HTERT RPE-1 (cell line): Measurements from ENCODE around the gene USP6NL.
"Not testable (repeated sequence)": the region's sequence is repeated elsewhere in the genome, so short reads cannot be mapped to it uniquely, and the experiment has no call there.

Experiments
- in situ Hi-C: fragments of 300-500 bp; cut with MboI; formaldehyde crosslinking; loops from 4 replicates; pipeline ENCODE4 v1.14.3; 2020; ENCODE audit warnings: low sequenced_read_pairs

USP6NL gene

DNA sequence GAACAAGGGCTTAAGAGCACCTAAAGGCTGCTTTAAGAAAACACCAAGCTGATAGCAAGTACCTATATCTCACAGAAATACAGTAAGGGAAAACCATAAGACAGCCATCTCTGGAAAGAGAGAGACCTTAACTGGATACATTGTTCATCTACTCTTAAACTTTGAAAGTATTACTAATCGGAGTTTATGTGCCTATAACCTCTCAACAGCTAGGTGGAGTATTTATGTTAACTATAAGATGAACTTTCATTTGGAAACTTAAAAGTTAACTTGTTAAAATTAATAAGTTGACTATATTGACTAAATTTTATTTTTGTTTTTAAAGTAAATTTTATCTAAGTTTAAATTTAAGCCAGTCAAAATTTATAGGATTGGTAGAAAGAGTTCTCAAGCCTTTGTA is 90.6 kb downstream of the USP6NL start:
- in situ Hi-C loops, result no loop called here

GRCh38 chr10:11517150-11517549 is 94.3 kb downstream of the USP6NL start:
- in situ Hi-C loops, result no loop called here

GRCh38 chr10:11516431-11516746 is 95.1 kb downstream of the USP6NL start:
- in situ Hi-C loops, result no loop called here

DNA sequence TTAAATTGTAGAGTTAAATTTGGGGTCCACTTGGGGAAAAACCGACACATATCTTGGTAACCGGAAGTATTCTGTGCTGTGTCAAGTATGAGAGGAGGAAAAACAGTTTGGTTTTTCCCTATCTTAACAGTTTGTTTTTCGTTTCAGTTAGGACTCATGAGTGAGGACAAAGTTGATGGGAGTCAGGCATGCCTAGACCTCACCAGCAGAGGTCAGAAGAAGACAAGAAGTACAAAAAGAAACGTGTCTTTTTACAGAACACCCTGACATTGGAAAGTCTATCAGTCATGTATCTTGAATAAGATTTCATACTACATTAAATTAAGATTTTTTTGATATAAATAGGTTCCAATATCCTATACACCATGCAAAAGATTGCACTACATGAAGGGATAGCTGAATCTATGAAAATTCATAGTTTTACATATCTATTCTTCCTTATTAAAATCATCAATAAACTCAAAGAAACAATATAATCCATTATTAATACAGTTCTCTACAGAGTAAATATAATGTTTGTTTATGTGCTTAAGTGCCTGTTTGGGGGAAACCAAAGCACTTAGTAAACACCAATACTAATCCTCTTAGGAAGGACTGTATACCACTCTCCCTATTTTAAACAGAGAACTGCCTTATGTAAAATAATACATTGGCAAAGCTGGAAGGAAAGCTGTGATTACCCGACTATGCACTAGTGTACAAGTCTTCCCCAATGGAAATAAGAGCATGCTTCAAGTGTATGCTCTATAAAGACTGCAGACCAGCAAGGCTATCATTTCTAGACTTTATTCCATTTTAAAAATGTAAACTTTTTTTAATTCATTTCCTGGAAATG is 95.6 kb downstream of the USP6NL start:
- in situ Hi-C loops, result no loop called here

DNA sequence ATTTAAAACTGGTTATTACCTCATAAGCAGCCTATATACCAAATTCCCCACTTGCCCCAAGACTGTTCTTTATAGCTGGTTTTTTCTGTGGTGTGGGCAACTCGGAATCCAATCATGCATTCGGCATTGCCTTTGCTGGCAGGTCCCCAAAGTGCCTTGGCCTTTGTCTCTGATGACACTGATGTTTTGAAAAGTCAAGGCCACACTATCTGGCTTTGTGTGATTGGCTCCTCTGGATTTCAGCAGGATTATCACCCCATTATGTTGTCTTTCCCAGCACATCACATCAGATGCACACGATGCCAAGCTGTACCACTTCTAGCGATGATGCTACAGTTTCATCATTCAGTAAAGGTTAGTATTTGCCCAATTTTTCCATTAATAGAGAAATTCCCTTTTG is 97.7 kb downstream of the USP6NL start:
- in situ Hi-C loops, result no loop called here

DNA sequence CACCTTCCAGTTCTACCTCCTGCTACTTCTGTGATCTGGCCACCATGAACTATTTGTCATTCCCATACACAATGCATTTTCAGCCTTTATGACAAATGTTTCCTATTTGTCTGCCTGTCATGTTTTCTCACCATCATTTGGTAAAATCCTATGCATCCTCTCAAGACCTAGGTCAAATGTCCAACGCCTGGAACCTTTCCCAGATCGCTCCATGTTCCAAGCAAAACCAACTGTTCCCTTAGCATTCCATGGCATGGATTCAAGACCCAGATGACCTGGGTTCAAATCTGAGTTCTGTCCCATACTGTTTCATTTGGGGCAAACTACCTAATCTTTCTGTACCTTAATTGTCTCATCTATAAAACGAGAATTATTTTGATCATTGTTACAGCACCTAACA is 98.9 kb downstream of the USP6NL start:
- in situ Hi-C loops, result no loop called here

DNA sequence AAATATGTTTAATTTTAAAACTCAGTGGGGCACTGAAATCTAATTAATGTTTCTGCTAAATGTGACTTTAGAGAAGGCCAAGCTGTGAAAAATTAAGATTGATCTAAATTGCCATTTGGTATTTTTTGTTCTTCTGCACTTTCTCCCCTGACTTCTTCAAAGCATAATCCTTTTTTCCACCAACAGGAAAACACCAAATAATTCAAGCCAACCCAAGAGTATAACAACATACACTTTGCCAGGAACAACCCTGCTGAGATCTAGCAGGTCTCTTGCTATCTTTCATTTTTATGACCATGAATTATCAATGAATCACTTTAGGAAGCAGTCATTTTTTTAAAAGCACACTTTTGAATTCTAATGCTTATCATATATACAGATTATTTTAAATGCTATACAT is 100.1 kb downstream of the USP6NL start:
- in situ Hi-C loops, result no loop called here

- in situ Hi-C loops, result no loop called here
Measured at GRCh38 chr10:11510736-11511135, 100.7 kb downstream of the USP6NL start.

DNA sequence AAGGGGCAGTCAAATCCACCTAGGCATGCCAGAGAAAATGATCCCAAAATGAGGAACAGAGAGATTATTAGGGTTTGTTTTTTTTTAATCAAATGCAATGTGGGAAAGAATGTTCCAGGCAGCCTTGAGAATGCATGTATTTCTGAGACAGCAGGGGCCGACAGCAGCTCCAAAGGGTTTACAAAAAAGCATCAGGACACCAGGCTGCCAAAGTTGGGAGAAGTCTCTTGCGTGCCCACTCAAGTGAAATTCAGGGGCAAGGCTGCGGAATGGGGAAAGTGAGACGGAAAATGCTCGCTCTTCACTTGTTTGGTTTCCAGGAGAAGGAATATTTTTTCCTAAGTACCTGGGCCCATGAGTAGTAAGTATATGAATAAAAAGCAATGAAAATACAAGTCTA is 101.2 kb downstream of the USP6NL start:
- in situ Hi-C loops, result no loop called here

GRCh38 chr10:11509036-11509435 is 102.4 kb downstream of the USP6NL start:
- in situ Hi-C loops, result no loop called here

DNA sequence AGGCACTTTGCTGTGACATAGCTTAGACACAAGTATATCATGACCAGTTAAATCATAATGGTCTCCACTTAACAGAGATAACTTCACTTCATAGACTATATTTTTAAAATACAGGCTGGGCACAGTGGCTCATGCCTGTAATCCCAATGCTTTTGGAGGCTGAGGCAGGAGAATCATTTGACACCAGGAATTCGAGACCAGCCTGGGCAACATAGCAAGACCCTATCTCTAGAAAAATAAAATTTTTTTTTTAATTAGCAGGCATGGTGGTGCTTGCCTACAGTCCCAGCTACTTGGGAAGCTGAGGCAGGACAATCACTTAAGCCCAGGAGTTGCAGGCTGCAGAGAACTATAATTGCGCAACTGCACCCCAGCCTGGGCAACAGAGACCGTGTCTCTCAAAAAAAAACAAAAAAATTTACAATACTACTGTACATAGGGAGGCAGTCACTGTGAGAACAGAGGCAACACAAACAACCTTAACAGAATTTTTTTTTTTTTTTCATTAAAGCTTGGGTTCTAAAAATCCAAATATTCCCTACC is 105.1 kb downstream of the USP6NL start:
- in situ Hi-C loops, result no loop called here

GRCh38 chr10:11505639-11506038 is 105.8 kb downstream of the USP6NL start:
- in situ Hi-C loops, result no loop called here

- in situ Hi-C loops, result no loop called here
Measured at GRCh38 chr10:11504566-11505285, 106.7 kb downstream of the USP6NL start.

DNA sequence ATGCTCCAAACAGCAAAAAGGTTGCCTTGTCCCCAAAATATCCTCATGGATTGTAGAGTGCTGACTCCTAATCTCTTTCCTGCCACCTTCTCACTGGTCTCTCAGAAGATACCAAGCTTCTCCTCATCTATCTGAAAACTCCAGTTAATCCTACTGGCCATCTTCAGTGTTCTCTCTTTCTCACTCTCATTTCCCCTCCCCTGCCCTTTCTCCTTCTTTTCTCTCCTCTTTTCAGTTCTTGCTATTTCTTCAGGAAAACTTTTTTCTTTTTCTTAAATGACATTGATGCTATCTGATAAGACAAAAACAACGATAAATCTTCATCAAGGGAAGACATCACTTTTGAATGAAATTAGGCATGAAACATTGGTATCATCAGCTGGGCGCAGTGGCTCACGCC is 109.8 kb downstream of the USP6NL start:
- in situ Hi-C loops, result no loop called here

DNA sequence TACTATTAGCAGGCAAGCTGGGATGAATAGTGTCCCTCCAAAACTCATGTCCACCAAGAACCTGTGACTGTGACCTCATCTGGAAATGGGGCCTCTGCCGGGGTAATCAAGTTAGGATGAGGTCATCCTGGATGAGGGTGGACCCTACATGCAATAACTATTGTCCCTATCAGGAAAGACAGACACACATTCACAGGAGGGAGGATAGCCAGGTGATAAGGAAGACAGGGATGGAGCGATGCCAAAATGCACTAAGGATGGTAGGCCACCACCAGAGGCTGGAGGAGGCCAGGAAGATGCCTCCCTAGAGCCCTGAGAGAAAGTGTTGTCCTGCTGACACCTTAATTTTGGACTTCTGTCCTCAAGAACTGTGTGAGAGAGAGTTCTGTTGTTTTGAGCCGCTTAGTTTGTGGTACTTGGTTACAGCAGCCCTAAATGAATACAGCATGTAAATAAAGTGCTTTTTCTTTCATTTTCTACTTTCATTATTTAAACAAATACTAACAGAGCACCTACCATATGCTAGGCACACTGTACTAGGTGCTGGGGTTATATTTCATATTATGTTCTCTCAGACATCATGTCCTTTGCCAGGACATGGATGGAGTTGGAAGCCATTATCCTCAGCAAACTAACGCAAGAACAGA is 111.9 kb downstream of the USP6NL start:
- in situ Hi-C loops, result no loop called here

- in situ Hi-C loops, result no loop called here
Measured at GRCh38 chr10:11498399-11498798, 113.1 kb downstream of the USP6NL start.

DNA sequence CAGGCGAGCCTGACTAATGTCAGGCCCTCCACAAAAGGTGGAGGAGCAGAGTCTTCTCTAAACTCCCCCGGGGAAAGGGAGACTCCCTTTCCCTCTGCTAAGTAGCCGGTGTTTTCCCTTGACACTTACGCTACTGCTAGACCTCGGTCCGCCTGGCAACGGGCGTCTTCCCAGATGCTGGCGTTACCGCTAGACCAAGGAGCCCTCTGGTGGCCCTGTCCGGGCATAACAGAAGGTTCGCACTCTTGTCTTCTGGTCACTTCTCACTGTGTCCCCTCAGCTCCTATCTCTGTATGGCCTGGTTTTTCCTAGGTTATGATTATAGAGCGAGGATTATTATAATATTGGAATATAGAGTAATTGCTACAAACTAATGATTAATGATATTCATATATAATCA is 116.5 kb downstream of the USP6NL start:
- in situ Hi-C loops, result not testable (repeated sequence)

GRCh38 chr10:11493646-11494045 is 117.8 kb downstream of the USP6NL start:
- in situ Hi-C loops, result no loop called here

DNA sequence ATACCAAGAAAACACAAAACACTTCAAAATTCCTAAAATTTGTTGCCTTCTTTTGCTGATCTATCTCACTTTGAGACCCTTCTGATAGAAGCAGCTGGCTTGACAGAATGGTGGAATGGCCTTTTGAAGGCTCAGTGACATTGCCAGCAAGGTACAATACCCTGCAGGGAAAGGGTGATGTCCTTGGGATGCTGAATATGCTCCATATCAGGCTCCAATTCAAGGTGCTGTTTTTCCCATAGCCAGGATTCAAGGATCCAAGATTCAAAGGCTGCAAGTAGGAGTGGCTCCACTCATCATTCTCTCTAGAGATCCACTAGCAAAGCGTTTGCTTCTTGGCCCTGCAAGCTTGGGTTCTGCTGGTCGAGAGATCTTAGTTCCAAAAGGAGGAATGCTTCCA is 120.4 kb downstream of the USP6NL start:
- in situ Hi-C loops, result no loop called here

GRCh38 chr10:11489591-11489990 is 121.9 kb downstream of the USP6NL start:
- in situ Hi-C loops, result no loop called here

DNA sequence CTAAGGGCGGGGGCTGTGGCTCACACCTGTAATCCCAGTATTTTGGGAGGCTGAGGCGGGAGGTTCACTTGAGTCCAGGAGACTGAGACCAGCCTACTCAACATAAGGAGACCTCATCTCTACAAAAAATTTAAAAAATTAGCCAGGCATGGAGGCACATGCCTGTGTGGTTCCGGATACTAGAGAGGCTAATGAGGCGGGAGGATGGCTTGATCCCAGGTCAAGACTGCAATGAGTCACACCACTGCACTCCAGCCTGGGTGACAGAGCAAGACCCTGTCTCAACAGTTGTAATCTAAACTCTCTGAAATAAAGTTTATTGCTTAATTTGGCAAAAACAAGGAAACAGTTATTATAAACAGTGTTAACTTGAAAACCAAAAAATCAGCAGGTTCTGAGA is 123.3 kb downstream of the USP6NL start:
- in situ Hi-C loops, result no loop called here
